22Rv1 (cell line): Measurements from ENCODE around the gene UQCRHL.
"Not testable (repeated sequence)": the region's sequence is repeated elsewhere in the genome, so short reads cannot be mapped to it uniquely, and the experiment has no call there.

Experiments
- H3K27ac ChIP-seq: fragments of 450-650 bp; 2 replicates; pipeline ENCODE4 v1.5.1; 2017
- ZFX ChIP-seq: fragments of 450-650 bp; IDR thresholded peaks from 2 replicates; pipeline ENCODE4 v1.6.1; 2017; ENCODE audit warnings: antibody characterized with exemption, borderline replicate concordance
- TF ChIP-seq, protein P1 (sequence below): fragments of 450-650 bp; IDR thresholded peaks from 2 replicates; pipeline ENCODE4 v1.5.1; 2017; ENCODE audit warnings: mild to moderate bottlenecking

Gene UQCRHL

GRCh38 chr1:15807549-15807948, at the start of gene UQCRHL:
UQCRHL (minus strand) TSS chr1:15807649; CDS start chr1:15807649, 0 bp downstream.
- not testable (repeated sequence) for H3K27ac ChIP-seq

DNA sequence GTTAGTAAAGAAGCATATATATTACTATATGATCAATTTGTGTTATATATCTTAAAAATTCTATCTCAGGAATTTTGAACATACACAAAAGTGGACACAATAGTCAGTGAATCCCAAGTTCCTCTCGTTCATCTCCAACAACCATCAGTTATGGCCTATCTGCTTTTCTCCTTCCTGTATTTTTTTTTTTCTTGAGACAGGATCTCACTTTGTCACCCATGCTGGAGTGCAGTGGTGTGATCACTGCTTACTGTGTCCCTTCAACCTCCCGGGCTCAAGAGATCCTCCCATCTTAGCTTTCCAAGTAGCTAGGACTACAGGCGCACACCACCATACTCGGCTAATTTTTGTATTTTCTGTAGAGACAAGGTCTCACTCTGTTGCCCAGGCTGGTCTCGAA, 49.4 kb upstream of the UQCRHL start:
- H3K27ac ChIP-seq, result peak overlapping the region; percentile 54
- TF ChIP-seq ZFX, result no peak
- TF ChIP-seq, protein P1, sequence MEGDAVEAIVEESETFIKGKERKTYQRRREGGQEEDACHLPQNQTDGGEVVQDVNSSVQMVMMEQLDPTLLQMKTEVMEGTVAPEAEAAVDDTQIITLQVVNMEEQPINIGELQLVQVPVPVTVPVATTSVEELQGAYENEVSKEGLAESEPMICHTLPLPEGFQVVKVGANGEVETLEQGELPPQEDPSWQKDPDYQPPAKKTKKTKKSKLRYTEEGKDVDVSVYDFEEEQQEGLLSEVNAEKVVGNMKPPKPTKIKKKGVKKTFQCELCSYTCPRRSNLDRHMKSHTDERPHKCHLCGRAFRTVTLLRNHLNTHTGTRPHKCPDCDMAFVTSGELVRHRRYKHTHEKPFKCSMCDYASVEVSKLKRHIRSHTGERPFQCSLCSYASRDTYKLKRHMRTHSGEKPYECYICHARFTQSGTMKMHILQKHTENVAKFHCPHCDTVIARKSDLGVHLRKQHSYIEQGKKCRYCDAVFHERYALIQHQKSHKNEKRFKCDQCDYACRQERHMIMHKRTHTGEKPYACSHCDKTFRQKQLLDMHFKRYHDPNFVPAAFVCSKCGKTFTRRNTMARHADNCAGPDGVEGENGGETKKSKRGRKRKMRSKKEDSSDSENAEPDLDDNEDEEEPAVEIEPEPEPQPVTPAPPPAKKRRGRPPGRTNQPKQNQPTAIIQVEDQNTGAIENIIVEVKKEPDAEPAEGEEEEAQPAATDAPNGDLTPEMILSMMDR, result no peak

DNA sequence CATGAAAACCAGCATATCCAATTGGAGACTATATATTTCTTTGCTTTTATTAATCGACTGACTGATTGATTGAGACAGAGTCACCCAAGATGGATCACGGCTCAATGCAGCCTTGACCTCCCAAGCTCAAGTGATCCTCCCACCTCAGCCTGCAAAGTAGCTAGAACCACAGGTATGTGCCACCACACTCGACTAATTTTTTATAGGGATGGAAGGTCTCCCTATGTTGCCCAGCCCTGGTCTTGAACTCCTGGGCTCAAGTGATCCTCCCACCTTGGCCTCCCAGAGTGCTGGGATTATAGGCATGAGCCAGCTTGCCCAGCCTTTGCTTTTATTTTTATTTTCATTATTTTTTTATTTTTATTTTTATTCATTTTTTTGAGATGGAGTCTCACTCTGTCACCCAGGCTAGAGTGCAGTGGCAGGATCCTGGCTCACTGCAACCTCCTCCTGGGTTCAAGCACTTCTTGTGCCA, 45.4 kb upstream of the UQCRHL start:
- TF ChIP-seq, protein P1, result no peak
- no peak for TF ChIP-seq ZFX
- H3K27ac ChIP-seq, result peak overlapping the region; percentile 98; the same call in 1 of the 2 replicates

- peak overlapping the region; percentile 98 for H3K27ac ChIP-seq
- TF ChIP-seq, protein P1, result no peak
- TF ChIP-seq ZFX, result no peak
Observed at GRCh38 chr1:15852036-15852827, 44.8 kb upstream of the UQCRHL start.

DNA sequence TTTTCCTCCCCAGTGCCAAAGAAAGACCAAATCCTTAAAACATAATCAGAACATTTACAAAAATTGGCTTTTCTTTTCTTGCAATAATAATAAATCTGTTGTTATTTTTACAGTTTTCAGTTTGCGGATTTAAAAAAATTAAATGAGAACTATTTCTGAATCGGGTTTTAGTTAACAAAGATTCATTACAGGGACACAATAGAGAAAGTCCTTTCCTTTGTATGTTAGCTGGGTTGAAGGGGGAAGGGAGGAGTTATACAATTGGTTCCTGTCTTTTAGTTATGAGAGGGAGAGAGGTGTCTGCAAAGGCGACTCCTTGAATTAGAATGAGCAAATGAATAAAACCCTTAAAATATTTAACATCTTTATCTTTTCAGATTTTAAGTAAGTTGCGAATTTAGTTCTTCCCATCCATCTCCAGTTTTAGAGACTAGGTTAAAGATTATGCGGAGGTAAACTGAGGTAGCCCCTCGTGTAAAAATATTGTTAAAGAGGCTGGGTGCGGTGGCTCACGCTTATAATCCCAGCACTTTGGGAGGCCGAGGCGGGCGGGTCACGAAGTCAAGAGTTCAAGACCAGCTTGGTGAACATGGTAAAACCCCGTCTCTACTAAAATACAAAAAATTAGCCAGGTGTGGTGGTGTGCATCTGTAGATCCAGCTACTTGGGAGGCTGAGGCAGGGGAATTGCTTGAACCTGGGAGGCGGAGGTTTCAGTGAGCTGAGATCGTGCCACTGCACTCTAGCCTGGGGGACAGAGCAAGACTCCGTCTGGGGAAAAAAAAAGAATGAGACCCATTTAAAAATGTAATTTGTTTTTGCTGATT, 44.0 kb upstream of the UQCRHL start:
- H3K27ac ChIP-seq, result peak overlapping the region; percentile 98
- TF ChIP-seq, protein P1, result no peak
- TF ChIP-seq ZFX, result no peak

DNA sequence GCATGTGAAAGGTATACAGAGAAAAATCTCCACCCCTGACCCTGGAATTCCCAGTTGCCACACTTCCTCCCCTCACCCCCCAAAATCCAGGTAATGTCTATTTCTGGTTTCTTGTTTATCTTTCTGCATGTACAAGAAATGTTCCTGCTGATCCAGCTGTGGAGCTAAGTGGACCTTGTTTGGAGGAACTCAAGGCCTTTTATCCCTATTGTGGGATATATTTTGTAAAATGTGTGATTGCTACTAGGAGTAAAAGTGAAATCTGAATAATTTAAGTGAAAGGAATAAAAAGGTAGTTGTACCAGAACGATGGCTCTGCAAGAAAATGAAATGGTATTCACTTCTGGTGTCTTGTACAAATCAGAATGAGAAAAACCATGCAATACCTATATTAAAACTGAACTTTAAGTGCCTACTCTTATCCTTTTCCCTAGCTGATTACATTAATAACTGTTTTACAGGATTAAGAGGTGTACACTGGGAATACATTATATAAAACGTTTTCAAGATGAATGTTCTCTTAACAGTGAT, 43.1 kb upstream of the UQCRHL start:
- H3K27ac ChIP-seq, result peak overlapping the region; percentile 98
- TF ChIP-seq ZFX, result no peak
- TF ChIP-seq, protein P1, result no peak

DNA sequence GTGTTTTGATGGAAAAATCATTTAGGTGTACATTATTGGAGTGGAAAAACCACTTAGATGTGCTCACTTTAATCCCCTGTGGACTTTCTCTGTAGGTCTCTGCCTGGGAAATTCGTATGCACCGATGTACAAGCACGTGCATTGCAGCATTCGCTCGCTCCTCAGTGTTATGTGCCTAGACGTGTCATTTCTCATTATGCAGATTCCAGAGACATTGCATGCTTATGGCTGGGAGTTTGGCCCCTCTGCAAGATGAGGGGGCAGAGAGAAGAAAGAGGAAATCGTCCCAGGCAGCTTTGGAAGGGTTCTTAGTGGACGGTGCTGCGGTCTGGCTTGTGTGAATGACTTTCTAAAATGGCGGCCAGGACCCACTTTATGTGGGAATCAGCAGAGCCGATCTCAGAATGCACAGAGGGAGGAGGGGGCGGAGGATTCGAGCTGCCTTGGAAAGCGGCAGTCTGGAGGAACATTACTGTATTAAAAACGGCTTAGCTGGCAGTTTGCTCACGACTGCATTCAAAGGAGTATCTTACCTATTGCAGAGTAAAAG, 42.4 kb upstream of the UQCRHL start:
- TF ChIP-seq, protein P1, result no peak
- no peak for TF ChIP-seq ZFX
- peak overlapping the region; percentile 98 for H3K27ac ChIP-seq
